Stomach (tissue), 19 donors: ENCODE measurements around the gene C20orf96. TPM values are rescaled to one million over a fixed set of nuclear protein-coding genes. Genes with fewer than 3 reads are reported as not detected.
"Not testable (repeated sequence)": the region's sequence is repeated elsewhere in the genome, so short reads cannot be mapped to it uniquely, and the experiment has no call there.

Source experiments
- DNase-seq, 2 donors: peaks; one replicate each; pipeline versions ENCODE4 v3.0.0 to v3.0.0-alpha.2; 2013 to 2019
- H3K27ac ChIP-seq, 5 donors: fragments of 200-600 bp in 4 of 5; sonication (generic) in 4 of 5; one replicate each; pipeline ENCODE4 v1.5.1; 2013 to 2019; ENCODE audit warnings: mild to moderate bottlenecking in 1 of 5, moderate library complexity in 1 of 5
- H3K27me3 ChIP-seq, 3 donors: fragments of 200-600 bp; sonication (generic); one replicate each; pipeline ENCODE4 v1.5.1; 2017 to 2019; ENCODE audit warnings: mixed run types in 1 of 3
- H3K36me3 ChIP-seq, 4 donors: fragments of 200-600 bp; sonication (generic); 1 replicate in 3 of 4; 2 replicates in 1 of 4; pipeline ENCODE4 v1.5.1; 2016 to 2019
- H3K4me1 ChIP-seq, 4 donors: fragments of 200-600 bp; sonication (generic); one replicate each; pipeline ENCODE4 v1.5.1; 2016 to 2019
- H3K4me3 ChIP-seq, 4 donors: fragments of 200-600 bp; sonication (generic) in 3 of 4; one replicate each; pipeline ENCODE4 v1.5.1; 2016 to 2019; ENCODE audit warnings: mild to moderate bottlenecking in 1 of 4
- H3K9me3 ChIP-seq, 4 donors: fragments of 200-600 bp; sonication (generic); one replicate each; pipeline ENCODE4 v1.5.1; 2016 to 2019
- CTCF ChIP-seq, 7 experiments: fragments of 450-650 bp in 4 of 7; fragments of 200-600 bp in 3 of 7; sonication (generic) in 3 of 7; IDR thresholded peaks; one replicate each; pipeline ENCODE4 v1.5.1; 2016 to 2019; ENCODE audit warnings: antibody characterized with exemption in 7 of 7, control low read depth in 2 of 7, mild to moderate bottlenecking in 1 of 7
- EP300 ChIP-seq: sonication (generic); formaldehyde crosslinking; IDR thresholded peaks from one replicate; pipeline ENCODE4 v1.6.1; 2017; ENCODE audit warnings: antibody characterized with exemption
- POLR2A ChIP-seq, 4 donors: fragments of 450-650 bp; IDR thresholded peaks; one replicate each; pipeline ENCODE4 v1.6.1; 2016; ENCODE audit warnings: antibody characterized with exemption in 4 of 4, control low read depth in 2 of 4, mild to moderate bottlenecking in 1 of 4, moderate library complexity in 1 of 4
- POLR2AphosphoS5 ChIP-seq, 3 donors: sonication (generic); formaldehyde crosslinking; IDR thresholded peaks; one replicate each; pipeline ENCODE4 v1.6.1; 2016; ENCODE audit warnings: antibody characterized with exemption in 3 of 3
- WGBS, 5 donors: extraction: QIAGEN DNeasy Blood & Tissue Kit in 3 of 5; methylation state at CpG; one replicate each; pipeline versions ENCODE4 v1.1.5 to v1.1.7; 2013 to 2018; 5-methylcytosine and 5-hydroxymethylcytosine counted together
- intact Hi-C: fragments of 100-400 bp; cut with DNase I; formaldehyde crosslinking; loops from one replicate; pipeline ENCODE4 v1.15.1; 2023; ENCODE audit warnings: low total_unique reads
- long read RNA-seq, 10 donors: transcript quantifications; one replicate each; lab custom pipeline, GENCODE V29; 2026
- polyA plus RNA-seq, 3 donors: library from polyadenylated mRNA; stranded (reverse); fragments of 200-250 nt; gene quantifications; one replicate each; pipeline ENCODE4 v1.2.3, GENCODE V29; 2013
- total RNA-seq, 5 donors: library from RNA; depleted of rRNA; stranded (reverse); fragments of >200 nt; gene quantifications; one replicate each; pipeline versions ENCODE4 v1.1.0 to v1.2.3, GENCODE V29; 2014 to 2016
- donor health status: healthy with polysubstance abuse.
- donor health status: Bipolar disorder and iron deficiency.
- donor health status: healthy.

The C20orf96 gene
- total RNA-seq, result 10 to 100 TPM in 1 of 5 donors, 1 to 10 TPM in 4; 3.1 to 23.9 (median 5.4) TPM
- polyA plus RNA-seq, result 1 to 10 TPM; 3.9 to 5.2 (median 5.0) TPM
- long read RNA-seq, donor 1, result 0 reads
- long read RNA-seq, donor 2, partial matches to known transcripts, result 0 of 1 reads
- long read RNA-seq, donor 2, other reads (novel, unspliced or antisense), result 0 of 1 reads
- long read RNA-seq, donor 3, result 0 reads
- long read RNA-seq, donor 4, result 0 reads
- long read RNA-seq, donor 5, partial matches to known transcripts, result 0 of 1 reads
- long read RNA-seq, donor 5, other reads (novel, unspliced or antisense), result 0 of 1 reads
- long read RNA-seq, donor 6, partial matches to known transcripts, result 12 of 13 reads
- long read RNA-seq, donor 6, other reads (novel, unspliced or antisense), result 0 of 13 reads
- long read RNA-seq, donor 7, result 0 reads
- long read RNA-seq, donor 8, partial matches to known transcripts, result 0 of 2 reads
- long read RNA-seq, donor 8, other reads (novel, unspliced or antisense), result 0 of 2 reads
- long read RNA-seq, donor 9, partial matches to known transcripts, result 6 of 7 reads
- long read RNA-seq, donor 9, other reads (novel, unspliced or antisense), result 0 of 7 reads
- long read RNA-seq, donor 10, result 0 reads

GRCh38 chr20:290084-290831 lies at the start of gene C20orf96:
TSS of gene C20orf96 (minus strand) at chr20:290750. CDS start at chr20:290610, 140 bp downstream.
- intact Hi-C loops, result no loop called here
- Histone ChIP-seq H3K4me1 (peaks cover 15 to 23% (median 19%) of the 10 kb centered on the region in 4 donors), H3K27me3 (no peaks in the 10 kb centered on the region), H3K27ac (peak within 1 kb of the TSS; percentile 83 to 88 (median 85)), H3K4me3 (peak within 1 kb of the TSS; percentile 61 to 73 (median 64)), H3K9me3 (no peaks in the 10 kb centered on the region), H3K36me3 (no peaks in the 10 kb centered on the region)
- 0 to 1% (median 1%) methylated on average over 41 to 43 of the region's 43 CpGs for WGBS, 5 donors
- TF ChIP-seq CTCF (IDR thresholded peaks at IDR 0.05), result peak in 3 of 7 experiments; percentile 21 to 49 (median 35)
- no peak for TF ChIP-seq EP300
- DNase-seq, result peak; percentile 92 to 97

DNA sequence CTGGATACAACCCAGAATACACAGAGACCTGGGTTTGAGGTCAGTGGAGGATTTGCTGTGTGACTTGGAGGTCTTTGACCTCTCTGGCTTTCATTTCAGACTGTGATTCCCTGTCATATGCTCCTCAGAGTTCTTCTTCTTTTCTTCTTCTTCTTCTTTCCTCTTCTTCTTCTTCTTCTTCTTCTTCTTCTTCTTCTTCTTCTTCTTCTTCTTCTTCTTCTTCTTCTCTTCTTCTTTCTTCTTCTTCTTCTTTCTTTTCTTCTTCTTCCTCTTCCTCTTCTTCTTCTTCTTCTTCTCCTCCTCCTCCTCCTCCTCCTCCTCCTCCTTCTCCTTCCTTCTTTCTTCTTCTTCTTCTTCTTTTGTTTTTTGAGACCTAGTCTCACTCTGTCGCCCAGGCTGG lies 45.5 kb upstream of the C20orf96 start:
- DNase-seq, H3K36me3 ChIP-seq, H3K4me1 ChIP-seq, H3K27me3 ChIP-seq, intact Hi-C loops, H3K27ac ChIP-seq, H3K4me3 ChIP-seq, H3K9me3 ChIP-seq: not testable (repeated sequence)
- 84 to 100% (median 95%) methylated on average over 1 of the region's 1 CpG for WGBS, 5 donors

DNA sequence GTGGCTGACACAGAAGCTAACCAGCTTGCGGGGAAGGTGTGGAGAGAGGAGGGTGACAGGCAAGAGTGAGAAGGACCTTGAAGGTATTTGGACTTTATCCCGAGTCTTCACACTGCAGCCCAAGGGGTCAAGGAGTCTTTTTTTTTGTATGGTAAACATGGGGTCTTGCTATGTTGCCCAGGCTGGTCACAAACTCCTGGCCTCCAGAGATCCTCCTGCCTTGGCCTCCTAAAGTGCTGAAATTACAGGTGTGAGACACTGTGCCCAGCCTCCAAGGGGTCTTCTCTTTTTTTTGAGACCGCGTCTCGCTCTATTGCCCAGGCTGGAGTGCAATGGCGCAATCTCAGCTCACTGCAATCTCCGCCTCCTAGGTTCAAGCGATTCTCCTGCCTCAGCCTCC lies 44.0 kb upstream of the C20orf96 start:
- Histone ChIP-seq H3K27me3 (no peaks in the 10 kb centered on the region), H3K4me1 (peaks cover 0 to 12% (median 10%) of the 10 kb centered on the region in 4 donors)
- WGBS, 5 donors, result 94 to 97% (median 96%) methylated on average over 8 of the region's 8 CpGs

DNA sequence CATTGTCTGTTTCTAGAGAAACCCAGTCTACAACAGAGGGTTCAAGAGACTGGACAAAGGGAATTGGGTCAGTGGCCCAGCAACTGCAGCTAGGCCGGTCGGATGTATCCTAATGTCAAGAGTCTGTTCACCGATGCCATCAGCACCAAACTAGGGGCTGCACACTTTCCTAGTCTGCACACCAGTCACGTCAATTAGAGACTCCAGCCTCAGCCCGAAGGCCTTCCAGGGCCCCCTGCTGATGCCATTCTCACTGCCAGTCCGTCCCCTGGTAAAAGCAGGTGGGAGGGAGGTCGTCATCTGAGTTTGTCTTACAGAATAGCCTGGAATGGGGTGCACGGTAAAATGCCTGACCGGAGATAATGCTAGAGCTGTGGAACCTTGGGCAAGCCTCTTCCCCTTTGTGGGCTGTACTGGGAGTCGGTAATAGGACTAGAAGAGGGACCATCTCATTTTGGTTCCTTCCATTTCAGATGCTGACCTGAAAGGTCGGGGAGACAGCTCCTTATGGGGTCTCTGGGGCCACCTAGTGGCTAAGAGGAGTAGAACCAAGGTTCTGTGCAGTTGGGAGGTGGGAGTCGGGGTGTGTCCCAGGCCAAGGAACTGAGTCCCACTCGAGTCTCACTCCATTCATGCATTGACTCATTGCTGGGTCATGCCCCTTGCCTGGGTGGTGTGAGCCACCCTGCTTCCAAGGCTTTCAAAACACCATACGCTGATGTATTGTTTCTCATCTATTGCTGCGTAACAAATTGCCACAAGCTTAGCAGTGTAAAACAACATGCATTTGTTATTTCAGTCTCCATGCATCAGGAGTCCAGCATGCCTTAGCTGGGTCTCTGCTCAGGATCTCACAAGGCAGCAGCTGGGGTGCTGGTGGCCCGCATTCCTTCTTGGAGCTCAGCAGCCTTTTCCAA lies 39.9 kb upstream of the C20orf96 start:
- Histone ChIP-seq H3K36me3 (no peaks in the 10 kb centered on the region), H3K4me3 (no peak overlapping the region), H3K27me3 (peaks cover 0 to 16% (median 0%) of the 10 kb centered on the region in 3 donors), H3K27ac (peak overlapping the region in 1 of 5 donors; percentile 41), H3K9me3 (no peaks in the 10 kb centered on the region), H3K4me1 (peaks cover 13 to 50% (median 44%) of the 10 kb centered on the region in 4 donors)
- DNase-seq, result peak; percentile 49 to 85
- 52 to 55% (median 53%) methylated on average over 15 to 16 of the region's 16 CpGs for WGBS, 5 donors
- peak in 5 of 7 experiments; percentile 73 to 85 (median 82) for TF ChIP-seq CTCF (IDR thresholded peaks at IDR 0.05)
- peak in 1 of 3 donors; percentile 13 for TF ChIP-seq POLR2AphosphoS5 (IDR thresholded peaks at IDR 0.05)
- no peak for TF ChIP-seq EP300
- intact Hi-C loops, result no loop called here

More for the DNA sequence above, 44.0 kb upstream of the C20orf96 start:
- intact Hi-C loops, result no loop called here
- H3K9me3 ChIP-seq, result no peaks in the 10 kb centered on the region
- H3K27ac ChIP-seq, result no peak overlapping the region
- H3K36me3 ChIP-seq, result no peaks in the 10 kb centered on the region
- no peak for DNase-seq
- H3K4me3 ChIP-seq, result no peak overlapping the region
- no peak for TF ChIP-seq POLR2A (IDR thresholded peaks at IDR 0.05)
- no peak for TF ChIP-seq POLR2AphosphoS5 (IDR thresholded peaks at IDR 0.05)
- TF ChIP-seq EP300, result no peak
- TF ChIP-seq CTCF (IDR thresholded peaks at IDR 0.05), result no peak
